Measurements from ENCODE around the gene MITD1. TPM values are rescaled to one million over a fixed set of nuclear protein-coding genes. Genes with fewer than 3 reads are reported as not detected.

Gene MITD1
- total and polyA plus RNA-seq, 2 of the 8 experiments (the other 6 are each of a cell fraction or from before 2014, with no cell fraction given): 15.2 to 31.7 TPM

- TF ChIP-seq FOSL1 (IDR thresholded peaks at IDR 0.05; ENCODE audit: insufficient read depth, low read depth, low read length) (no peak), HDAC6 (IDR thresholded peaks at IDR 0.05; ENCODE audit: low read depth, low read length) (no peak), NANOG (IDR thresholded peaks at IDR 0.05; ENCODE audit: insufficient read depth, low read depth, low read length, poor library complexity, severe bottlenecking) (peak; percentile 48), TBP (IDR thresholded peaks at IDR 0.05; ENCODE audit: low read depth, low read length) (no peak), CEBPB (IDR thresholded peaks at IDR 0.05; ENCODE audit: low read depth, low read length) (peak; percentile 79), CBX8 (IDR thresholded peaks at IDR 0.05; ENCODE audit: borderline replicate concordance, low read depth, low read length) (no peak), POLR2A (IDR thresholded peaks at IDR 0.05; ENCODE audit: control extremely low read depth in 1 of 2, low read depth in 2 of 2, low read length in 2 of 2) (no peak), KDM1A (IDR thresholded peaks at IDR 0.05; ENCODE audit: borderline replicate concordance, low read length) (no peak), CREB1 (IDR thresholded peaks at IDR 0.05) (no peak), ATF3 (IDR thresholded peaks at IDR 0.05; ENCODE audit: insufficient read depth, low read depth, low read length) (no peak), ATF2 (IDR thresholded peaks at IDR 0.05; ENCODE audit: low read length) (no peak)
These were observed 24.6 kb upstream of the MITD1 start (continued) for GRCh38 chr2:99205491-99205890.
